Stimulated activated CD8-positive, alpha-beta memory T cell treated with anti-CD3 and anti-CD28 coated beads, Interleukin-15, amount 100 ng/mL, for 1 hour (primary cell): Measurements from ENCODE around the gene DPM2.

Experiments
- DNase-seq: peaks from one replicate; pipeline ENCODE4 v3.0.0-alpha.2; 2020; ENCODE audit warnings: low read depth

The DPM2 gene

GRCh38 chr9:127936347-127936852, 1.3 kb downstream of the DPM2 start:
- DNase-seq = no peak

GRCh38 chr9:127935765-127936221, 1.9 kb downstream of the DPM2 start:
- no peak for DNase-seq

GRCh38 chr9:127934986-127935385, 2.7 kb downstream of the DPM2 start:
- DNase-seq = no peak

- no peak for DNase-seq
Measured at GRCh38 chr9:127934248-127934647, 3.4 kb downstream of the DPM2 start.

GRCh38 chr9:127931092-127931881, 6.4 kb downstream of the DPM2 start:
- no peak for DNase-seq

- peak; percentile 51 for DNase-seq
Measured at GRCh38 chr9:127930231-127931091, 7.2 kb downstream of the DPM2 start, which contains the start of gene PIP5KL1. PIP5KL1 (minus strand) TSS chr9:127930777; CDS start chr9:127930752, 25 bp downstream.

- no peak for DNase-seq
Measured at GRCh38 chr9:127929625-127929979, 8.1 kb downstream of the DPM2 start.

GRCh38 chr9:127928676-127929624, 8.7 kb downstream of the DPM2 start:
- DNase-seq = no peak

GRCh38 chr9:127927988-127928675, 9.5 kb downstream of the DPM2 start:
- DNase-seq = no peak

- peak; percentile 56 for DNase-seq
Measured at GRCh38 chr9:127927201-127927987, 10.3 kb downstream of the DPM2 start.

GRCh38 chr9:127926906-127927200, 10.8 kb downstream of the DPM2 start:
- DNase-seq = no peak

GRCh38 chr9:127925959-127926905, 11.4 kb downstream of the DPM2 start:
- DNase-seq = no peak

- no peak for DNase-seq
Measured at GRCh38 chr9:127924736-127925444, 12.8 kb downstream of the DPM2 start.

- no peak for DNase-seq
Measured at GRCh38 chr9:127923771-127924170, 13.9 kb downstream of the DPM2 start.

GRCh38 chr9:127923046-127923445, 14.6 kb downstream of the DPM2 start:
- DNase-seq = no peak

- peak; percentile 65 for DNase-seq
Measured at GRCh38 chr9:127921557-127922120, 16.0 kb downstream of the DPM2 start.

- DNase-seq = no peak
Measured at GRCh38 chr9:127920794-127921193, 16.9 kb downstream of the DPM2 start.

- DNase-seq = no peak
Measured at GRCh38 chr9:127919253-127919815, 18.3 kb downstream of the DPM2 start.
